Measurements from ENCODE around the gene FUS.

GRCh38 chr16:31206776-31207175, 26.8 kb downstream of the FUS start:
- TF ChIP-seq CTCF (IDR thresholded peaks at IDR 0.05; ENCODE audit: extremely low read depth in 1 of 2, insufficient read depth in 1 of 2, low read depth in 1 of 2, low read length in 2 of 2) = no peak
- no peak for TF ChIP-seq EZH2 (IDR thresholded peaks at IDR 0.05; ENCODE audit: borderline replicate concordance, low read depth, low read length, severe bottlenecking)
- TF ChIP-seq FOS (IDR thresholded peaks at IDR 0.05; ENCODE audit: borderline replicate concordance, insufficient read depth, low read length) = no peak
- no peak for TF ChIP-seq POLR2AphosphoS5 (IDR thresholded peaks at IDR 0.05; ENCODE audit: insufficient read depth, low read depth, low read length)
- no peak for TF ChIP-seq POLR2A (IDR thresholded peaks at IDR 0.05; ENCODE audit: low read depth, low read length)
- TF ChIP-seq MAX (IDR thresholded peaks at IDR 0.05; ENCODE audit: insufficient read depth, insufficient read length) = no peak
